ENCODE results near the gene FOXK2.

FOXK2 gene

GRCh38 chr17:82609655-82610054 lies 90.1 kb downstream of the FOXK2 start:
- no peak for DNase-seq

- peak; percentile 47 for DNase-seq
Measured at GRCh38 chr17:82611140-82612058, 91.9 kb downstream of the FOXK2 start.

GRCh38 chr17:82613283-82614094 lies 94.0 kb downstream of the FOXK2 start:
- DNase-seq, result no peak

- DNase-seq, result no peak
Measured at GRCh38 chr17:82614095-82614631, 94.6 kb downstream of the FOXK2 start.

GRCh38 chr17:82615084-82616020 lies 95.8 kb downstream of the FOXK2 start:
- DNase-seq, result no peak

GRCh38 chr17:82616021-82616711 lies 96.6 kb downstream of the FOXK2 start:
- DNase-seq, result no peak

- no peak for DNase-seq
Measured at GRCh38 chr17:82619211-82619610, 99.7 kb downstream of the FOXK2 start.

GRCh38 chr17:82619641-82620040 lies 100.1 kb downstream of the FOXK2 start:
- DNase-seq, result no peak

GRCh38 chr17:82623707-82624106 lies 104.2 kb downstream of the FOXK2 start:
- no peak for DNase-seq

GRCh38 chr17:82627405-82627804 lies 107.9 kb downstream of the FOXK2 start:
- no peak for DNase-seq

- DNase-seq, result no peak
Measured at GRCh38 chr17:82629748-82630147, 110.2 kb downstream of the FOXK2 start.

- no peak for DNase-seq
Measured at GRCh38 chr17:82630212-82630611, 110.7 kb downstream of the FOXK2 start.

- DNase-seq, result no peak
Measured at GRCh38 chr17:82631544-82631943, 112.0 kb downstream of the FOXK2 start.

GRCh38 chr17:82632451-82632850 lies 112.9 kb downstream of the FOXK2 start:
- no peak for DNase-seq

- no peak for DNase-seq
Measured at GRCh38 chr17:82633343-82633742, 113.8 kb downstream of the FOXK2 start.

GRCh38 chr17:82636626-82637598 lies 117.4 kb downstream of the FOXK2 start:
- DNase-seq, result no peak

- no peak for DNase-seq
Measured at GRCh38 chr17:82638183-82638773, 118.7 kb downstream of the FOXK2 start.

- DNase-seq, result no peak
Measured at GRCh38 chr17:82639628-82640027, 120.1 kb downstream of the FOXK2 start.

GRCh38 chr17:82640036-82640435 lies 120.5 kb downstream of the FOXK2 start:
- DNase-seq, result no peak

GRCh38 chr17:82642022-82642421 lies 122.5 kb downstream of the FOXK2 start:
- no peak for DNase-seq

All from fibroblast of skin of scalp (primary cell).